HL-60 (cell line): Measurements from ENCODE around the gene DSTYK.

Experiments used
- DNase-seq, 2 experiments: peaks; one replicate each; pipeline ENCODE4 v3.0.0-alpha.2; 2010 to 2020; ENCODE audit warnings: low read depth in 1 of 2, low spot score in 1 of 2
- H3K27ac ChIP-seq: fragments of 250-450 bp; sonication (Bioruptor Pico); replicated peaks from 2 replicates; pipeline ENCODE4 v1.5.1; 2020; ENCODE audit warnings: mild to moderate bottlenecking, moderate library complexity
- H3K27me3 ChIP-seq: fragments of 250-450 bp; sonication (Bioruptor Pico); 2 replicates; pipeline ENCODE4 v1.5.1; 2021; ENCODE audit warnings: mild to moderate bottlenecking, moderate library complexity; ENCODE audit not compliant: insufficient read depth, poor library complexity, severe bottlenecking
- H3K4me3 ChIP-seq: replicated peaks from 2 replicates; pipeline ENCODE4 v1.5.1; 2011; ENCODE audit warnings: mild to moderate bottlenecking, control low read depth, low read length; ENCODE audit not compliant: insufficient read depth
- CTCF ChIP-seq: IDR thresholded peaks from one replicate; pipeline ENCODE4 v1.5.1; 2011; ENCODE audit warnings: low read length, control low read depth, inconsistent platforms; ENCODE audit not compliant: insufficient read depth
- GABPA ChIP-seq: IDR thresholded peaks from 2 replicates; pipeline ENCODE4 v1.6.1; 2012; ENCODE audit warnings: low read depth
- POLR2AphosphoS5 ChIP-seq: IDR thresholded peaks from 2 replicates; pipeline ENCODE4 v1.6.1; 2012; ENCODE audit warnings: low read depth
- SPI1 ChIP-seq: IDR thresholded peaks from 2 replicates; pipeline ENCODE4 v1.6.1; 2012; ENCODE audit warnings: low read depth, mild to moderate bottlenecking, borderline replicate concordance
- TF ChIP-seq, protein P1 (sequence below): IDR thresholded peaks from 2 replicates; pipeline ENCODE4 v1.6.1; 2012; ENCODE audit warnings: low read depth; ENCODE audit not compliant: insufficient replicate concordance

DSTYK gene

DNA sequence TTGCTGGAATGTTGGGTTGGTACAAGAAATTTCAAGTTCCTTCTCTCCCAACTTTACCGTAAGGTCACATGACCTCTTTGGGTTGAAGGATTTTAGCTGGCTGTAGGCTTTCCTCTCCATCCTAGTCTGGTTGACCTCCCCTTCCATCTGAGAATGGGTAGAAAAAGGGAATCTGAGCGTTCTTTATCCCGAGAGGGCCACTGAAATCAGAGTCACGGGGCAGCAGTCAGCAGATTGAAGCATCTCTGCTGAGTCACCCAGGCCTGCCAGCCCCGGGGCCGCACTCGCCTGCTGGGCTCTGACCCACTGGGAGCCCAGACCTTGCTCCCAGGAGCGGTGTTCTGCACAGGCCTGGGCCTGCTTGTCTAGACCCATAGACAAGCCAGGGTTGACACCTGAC is 47.2 kb upstream of the DSTYK start:
- H3K27me3 ChIP-seq, result peaks cover 5% of the 10 kb centered on the region
- no peak overlapping the region for H3K27ac ChIP-seq
- DNase-seq, result no peak
- no peak overlapping the region for H3K4me3 ChIP-seq
- TF ChIP-seq GABPA, result no peak
- TF ChIP-seq POLR2AphosphoS5, result no peak
- TF ChIP-seq CTCF, result no peak
- TF ChIP-seq, protein P1, sequence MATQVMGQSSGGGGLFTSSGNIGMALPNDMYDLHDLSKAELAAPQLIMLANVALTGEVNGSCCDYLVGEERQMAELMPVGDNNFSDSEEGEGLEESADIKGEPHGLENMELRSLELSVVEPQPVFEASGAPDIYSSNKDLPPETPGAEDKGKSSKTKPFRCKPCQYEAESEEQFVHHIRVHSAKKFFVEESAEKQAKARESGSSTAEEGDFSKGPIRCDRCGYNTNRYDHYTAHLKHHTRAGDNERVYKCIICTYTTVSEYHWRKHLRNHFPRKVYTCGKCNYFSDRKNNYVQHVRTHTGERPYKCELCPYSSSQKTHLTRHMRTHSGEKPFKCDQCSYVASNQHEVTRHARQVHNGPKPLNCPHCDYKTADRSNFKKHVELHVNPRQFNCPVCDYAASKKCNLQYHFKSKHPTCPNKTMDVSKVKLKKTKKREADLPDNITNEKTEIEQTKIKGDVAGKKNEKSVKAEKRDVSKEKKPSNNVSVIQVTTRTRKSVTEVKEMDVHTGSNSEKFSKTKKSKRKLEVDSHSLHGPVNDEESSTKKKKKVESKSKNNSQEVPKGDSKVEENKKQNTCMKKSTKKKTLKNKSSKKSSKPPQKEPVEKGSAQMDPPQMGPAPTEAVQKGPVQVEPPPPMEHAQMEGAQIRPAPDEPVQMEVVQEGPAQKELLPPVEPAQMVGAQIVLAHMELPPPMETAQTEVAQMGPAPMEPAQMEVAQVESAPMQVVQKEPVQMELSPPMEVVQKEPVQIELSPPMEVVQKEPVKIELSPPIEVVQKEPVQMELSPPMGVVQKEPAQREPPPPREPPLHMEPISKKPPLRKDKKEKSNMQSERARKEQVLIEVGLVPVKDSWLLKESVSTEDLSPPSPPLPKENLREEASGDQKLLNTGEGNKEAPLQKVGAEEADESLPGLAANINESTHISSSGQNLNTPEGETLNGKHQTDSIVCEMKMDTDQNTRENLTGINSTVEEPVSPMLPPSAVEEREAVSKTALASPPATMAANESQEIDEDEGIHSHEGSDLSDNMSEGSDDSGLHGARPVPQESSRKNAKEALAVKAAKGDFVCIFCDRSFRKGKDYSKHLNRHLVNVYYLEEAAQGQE, result no peak
- TF ChIP-seq SPI1, result no peak

GRCh38 chr1:205258261-205258691 is 46.8 kb upstream of the DSTYK start:
- no peak for DNase-seq
- peaks cover 5% of the 10 kb centered on the region for H3K27me3 ChIP-seq
- no peak overlapping the region for H3K4me3 ChIP-seq
- no peak overlapping the region for H3K27ac ChIP-seq
- no peak for TF ChIP-seq GABPA
- TF ChIP-seq, protein P1, result no peak
- TF ChIP-seq SPI1, result no peak
- TF ChIP-seq POLR2AphosphoS5, result no peak
- TF ChIP-seq CTCF, result no peak

GRCh38 chr1:205257735-205258134 is 46.2 kb upstream of the DSTYK start:
- TF ChIP-seq GABPA (no peak), CTCF (no peak), POLR2AphosphoS5 (no peak), SPI1 (no peak)
- TF ChIP-seq, protein P1, result no peak
- DNase-seq, result no peak
- no peak overlapping the region for H3K27ac ChIP-seq
- peaks cover 5% of the 10 kb centered on the region for H3K27me3 ChIP-seq
- no peak overlapping the region for H3K4me3 ChIP-seq
